ENCODE measurements around the gene MEX3A. TPM values are rescaled to one million over a fixed set of nuclear protein-coding genes. Genes with fewer than 3 reads are reported as not detected.

MEX3A gene
- total and polyA plus RNA-seq, 10 of the 15 experiments (the other 5 are each of a cell fraction or from before 2014, with no cell fraction given), result 0.11 to 5.1 (median 1.7) TPM

GRCh38 chr1:156050376-156050775 is 31.9 kb downstream of the MEX3A start:
- intact Hi-C loops (cut with micrococcal nuclease; ENCODE audit: unreplicated experiment) (loop anchor here (5.0 to 10.0 kb wide), 2 partner anchors 73 to 196 kb away; partner anchors contain the start of genes ARHGEF2, GON4L and SYT11), in situ Hi-C loops (cut with MboI) (no loop called here)
- Histone ChIP-seq H4K20me1 (ENCODE audit: control insufficient read depth, insufficient read depth) (no peaks in the 10 kb centered on the region), H2AFZ (ENCODE audit: control insufficient read depth, low read depth, low read length) (no peak overlapping the region), H3K4me2 (ENCODE audit: control insufficient read depth, insufficient read depth) (no peak overlapping the region), H3K27ac (ENCODE audit: control insufficient read depth, insufficient read depth) (no peak overlapping the region), H3K36me3 (ENCODE audit: control insufficient read depth in 2 of 2, insufficient read depth in 2 of 2, low read length in 1 of 2) (peaks cover 0 to 2% of the 10 kb centered on the region in 2 experiments; a peak in 3 of 4 replicates), H3K4me3 (no peak overlapping the region), H3K4me1 (ENCODE audit: control insufficient read depth, insufficient read depth, low read length) (no peaks in the 10 kb centered on the region; the same call in 1 of the 2 replicates), H3K9ac (ENCODE audit: control insufficient read depth, insufficient read depth, low read length) (no peak overlapping the region), H3K27me3 (replicated peaks in 1 of 2; ENCODE audit: control insufficient read depth in 2 of 2, insufficient read depth in 2 of 2, low read length in 1 of 2) (no peaks in the 10 kb centered on the region), H3K9me3 (replicated peaks; ENCODE audit: control insufficient read depth, insufficient read depth, low read length) (no peaks in the 10 kb centered on the region), H3K79me2 (ENCODE audit: control insufficient read depth, insufficient read depth, low read length) (peaks cover 16% of the 10 kb centered on the region)
- ATAC-seq, result no peak
- DNase-seq (ENCODE audit: low read depth, low spot score), result no peak
- no peak for FAIRE-seq
- ChIA-PET SMC1A (ENCODE audit: uncharacterized antibody, unreplicated experiment) (interaction anchor here (1.1 kb wide), 1 partner anchor 26 kb away, joined by 3 read pairs; no protein-coding TSS in a partner anchor), RAD21 (ENCODE audit: unreplicated experiment) (no interaction called here), CTCF (no interaction called here), POLR2A (interaction anchor here (0.6 to 2.1 kb wide), 3 partner anchors 9 to 678 kb away, joined by 3 to 4 read pairs (median 3); no protein-coding TSS in a partner anchor)
- TF ChIP-seq NR2C1 (IDR thresholded peaks at IDR 0.05), result no peak
- 95% methylated on average over 4 of the region's 4 CpGs for WGBS (ENCODE audit: insufficient coverage, insufficient replicate concordance, low lambda C conversion rate, missing lambda C conversion rate)
- no TSS peak for BruUV-seq (replicated peaks)

- no peaks in the 10 kb centered on the region for H4K20me1 ChIP-seq (ENCODE audit: control insufficient read depth, insufficient read depth)
- BruUV-seq (replicated peaks), result no TSS peak
- no peak overlapping the region for H3K27ac ChIP-seq (ENCODE audit: control insufficient read depth, insufficient read depth)
- FAIRE-seq (no peak), DNase-seq (ENCODE audit: low read depth, low spot score) (no peak), ATAC-seq (no peak)
- no peaks in the 10 kb centered on the region; the same call in 1 of the 2 replicates for H3K4me1 ChIP-seq (ENCODE audit: control insufficient read depth, insufficient read depth, low read length)
- no peaks in the 10 kb centered on the region for H3K9me3 ChIP-seq (replicated peaks; ENCODE audit: control insufficient read depth, insufficient read depth, low read length)
- ChIA-PET POLR2A (no interaction called here), RAD21 (ENCODE audit: unreplicated experiment) (no interaction called here), SMC1A (ENCODE audit: uncharacterized antibody, unreplicated experiment) (interaction anchor here (1.2 kb wide), 1 partner anchor 16 kb away, joined by 4 read pairs; no protein-coding TSS in a partner anchor), CTCF (interaction anchor here (0.8 kb wide), 1 partner anchor 17 kb away, joined by 4 read pairs; no protein-coding TSS in a partner anchor)
- no peak overlapping the region for H2AFZ ChIP-seq (ENCODE audit: control insufficient read depth, low read depth, low read length)
- H3K4me2 ChIP-seq (ENCODE audit: control insufficient read depth, insufficient read depth), result no peak overlapping the region
- TF ChIP-seq POLR2A (IDR thresholded peaks at IDR 0.05; ENCODE audit: low read depth, low read length) (no peak), SMC3 (IDR thresholded peaks at IDR 0.05; ENCODE audit: borderline replicate concordance, low read length) (no peak), IKZF1 (conservative IDR thresholded peaks at IDR 0.05) (no peak), YBX1 (IDR thresholded peaks at IDR 0.05) (no peak), JUND (IDR thresholded peaks at IDR 0.05; ENCODE audit: low read depth, low read length) (no peak), CBX5 (IDR thresholded peaks at IDR 0.05; ENCODE audit: low read depth) (no peak), TCF3 (IDR thresholded peaks at IDR 0.05; ENCODE audit: borderline replicate concordance, insufficient read depth, low read depth, low read length) (no peak)
- H3K79me2 ChIP-seq (ENCODE audit: control insufficient read depth, insufficient read depth, low read length), result peaks cover 9% of the 10 kb centered on the region
- no peak overlapping the region for H3K4me3 ChIP-seq
- H3K9ac ChIP-seq (ENCODE audit: control insufficient read depth, insufficient read depth, low read length), result no peak overlapping the region
- peaks cover 0 to 2% of the 10 kb centered on the region in 2 experiments; a peak in 3 of 4 replicates for H3K36me3 ChIP-seq (ENCODE audit: control insufficient read depth in 2 of 2, insufficient read depth in 2 of 2, low read length in 1 of 2)
- intact Hi-C loops (cut with micrococcal nuclease; ENCODE audit: unreplicated experiment), result no loop called here
- in situ Hi-C loops (cut with MboI), result no loop called here
- no peaks in the 10 kb centered on the region for H3K27me3 ChIP-seq (replicated peaks in 1 of 2; ENCODE audit: control insufficient read depth in 2 of 2, insufficient read depth in 2 of 2, low read length in 1 of 2)
- 98% methylated on average over 3 of the region's 3 CpGs for WGBS (ENCODE audit: insufficient coverage, insufficient replicate concordance, low lambda C conversion rate, missing lambda C conversion rate)
These were observed 33.5 kb downstream of the MEX3A start for GRCh38 chr1:156048663-156049258.

Data from GM12878 (cell line).